T-helper 2 cell (primary cell): ENCODE data around the gene CTRL.
A peak's percentile ranks its signal among the peaks of the same experiment; 100 is the strongest.
"Not testable (repeated sequence)": the region's sequence is repeated elsewhere in the genome, so short reads cannot be mapped to it uniquely, and the experiment has no call there.

ENCODE experiments used
- DNase-seq, 5 experiments: peaks; one replicate each; pipeline versions ENCODE4 v3.0.0 to v3.0.0-alpha.2; 2012 to 2022

The CTRL gene

DNA sequence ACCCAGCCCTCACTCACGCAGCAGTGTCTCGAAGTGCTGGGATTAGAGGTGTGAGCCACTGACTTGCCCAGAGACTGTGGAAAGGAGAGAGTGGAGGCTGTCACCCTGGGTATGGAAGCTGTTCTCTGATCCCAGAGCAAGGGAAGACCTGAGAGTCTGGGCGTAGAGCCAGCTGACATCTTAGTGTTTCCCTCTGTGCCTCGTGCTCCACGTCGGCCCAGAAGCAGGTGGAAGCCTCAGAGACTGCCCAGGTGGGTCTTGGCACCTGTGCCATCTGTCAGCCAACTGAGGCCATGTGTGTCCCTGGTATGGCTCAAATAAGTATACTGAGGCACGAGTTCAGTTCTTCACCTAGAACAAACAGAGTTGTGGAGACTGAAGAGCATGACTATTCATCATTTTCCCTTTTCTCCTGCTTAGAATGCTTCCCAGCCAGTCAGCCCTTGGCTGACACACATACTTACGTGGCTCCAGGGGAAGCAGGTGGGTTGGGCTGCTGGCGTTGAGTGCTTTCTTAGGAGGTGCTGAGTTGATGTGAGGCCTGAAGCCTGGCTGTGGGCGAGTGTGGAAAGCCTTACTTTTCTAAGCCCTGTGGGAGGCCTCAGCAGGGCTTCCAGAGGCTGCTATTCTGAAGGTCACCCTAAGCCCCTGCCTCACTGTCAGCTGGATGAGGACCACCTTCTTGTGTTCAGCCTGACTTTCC is 8.1 kb downstream of the CTRL start:
- DNase-seq, result no peak

DNA sequence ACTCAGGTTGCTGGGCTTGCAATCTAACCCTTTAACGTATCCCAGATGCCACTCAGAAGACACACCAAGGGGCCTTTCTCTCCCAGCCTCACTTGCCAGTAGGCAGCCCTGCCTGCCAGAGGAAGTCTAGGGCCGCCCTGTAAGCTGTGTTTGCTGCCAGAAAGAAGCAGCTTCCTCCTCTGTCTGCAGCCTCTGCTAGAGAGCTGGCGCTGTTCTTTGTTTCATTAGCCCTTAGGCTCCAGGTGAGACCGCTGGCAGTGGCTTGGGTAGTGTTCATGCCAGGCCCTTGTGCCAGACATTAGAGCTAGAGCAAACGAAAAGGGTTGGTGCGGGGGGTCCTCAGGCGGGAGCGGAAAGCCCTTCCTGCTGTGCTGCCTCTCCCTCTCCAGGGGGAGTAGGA is 8.9 kb downstream of the CTRL start:
- no peak for DNase-seq

DNA sequence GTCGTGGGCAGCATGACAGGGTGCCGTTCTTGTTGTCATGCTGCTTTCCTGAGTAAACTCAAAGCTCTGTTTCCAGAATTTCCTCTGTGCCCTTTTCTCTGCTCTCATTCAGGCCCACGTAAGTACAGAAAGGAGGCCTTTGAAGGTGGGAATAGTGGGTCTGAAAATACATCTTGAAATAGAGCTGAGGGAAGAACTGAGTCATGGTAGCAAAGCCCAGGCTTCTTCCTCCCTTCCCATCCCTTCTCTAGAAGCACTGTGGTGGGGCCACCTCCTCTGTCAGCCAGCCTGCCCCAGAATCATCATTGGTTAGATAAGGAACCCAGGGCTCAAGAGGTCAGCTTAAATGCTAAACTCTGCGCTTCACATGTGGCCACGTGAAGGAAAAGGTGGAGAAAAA is 9.4 kb downstream of the CTRL start:
- no peak for DNase-seq

DNA sequence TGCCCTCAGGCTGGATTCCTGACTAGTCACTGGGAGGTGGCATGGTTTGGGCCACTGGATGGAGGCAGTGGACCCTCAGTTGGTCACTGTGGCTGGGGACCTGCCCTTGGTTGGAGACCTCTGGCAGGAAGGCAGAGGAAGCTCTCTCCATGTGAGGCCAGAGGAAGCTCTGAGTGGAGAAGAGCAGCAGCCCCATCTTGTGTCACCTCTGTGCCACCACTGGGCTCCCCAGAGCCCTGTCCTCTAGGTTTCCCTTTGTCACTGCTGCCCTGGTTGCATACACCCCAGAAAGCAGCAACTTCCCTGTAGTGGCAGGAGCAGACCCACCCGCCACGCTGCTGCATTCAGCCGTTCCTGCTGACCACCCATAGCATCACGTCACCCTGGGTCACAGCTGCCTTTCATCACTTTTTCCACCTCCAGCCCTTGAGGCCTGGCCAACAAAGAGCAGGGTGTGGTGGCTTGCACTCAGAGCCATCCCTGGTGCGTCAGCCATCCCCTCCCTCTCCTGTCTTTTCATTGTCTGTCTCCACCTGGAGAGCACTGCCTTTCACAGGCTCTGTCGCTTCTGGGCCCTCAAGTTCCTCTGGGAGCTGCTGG is 11.9 kb downstream of the CTRL start:
- DNase-seq, result no peak

DNA sequence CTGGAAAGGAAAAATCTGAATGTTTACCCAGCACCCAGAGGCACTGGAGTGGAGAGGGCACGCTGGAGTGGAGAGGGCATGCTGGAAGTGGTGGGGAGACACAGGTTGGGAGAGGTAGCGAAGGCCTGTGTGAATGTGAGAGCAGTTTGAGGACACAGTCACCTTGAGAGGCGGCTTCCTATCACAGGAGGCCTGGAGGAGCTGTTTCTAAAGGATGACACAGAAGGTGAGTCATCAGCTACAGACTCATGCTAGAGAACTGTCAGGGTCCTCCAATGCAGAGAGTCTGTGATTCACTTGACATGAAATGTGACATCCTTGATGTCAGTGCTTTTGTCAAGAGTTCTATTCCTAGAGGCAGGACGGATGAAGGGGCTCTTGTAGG is 13.8 kb downstream of the CTRL start:
- peak in 1 of 5 experiments; percentile 22 for DNase-seq

DNA sequence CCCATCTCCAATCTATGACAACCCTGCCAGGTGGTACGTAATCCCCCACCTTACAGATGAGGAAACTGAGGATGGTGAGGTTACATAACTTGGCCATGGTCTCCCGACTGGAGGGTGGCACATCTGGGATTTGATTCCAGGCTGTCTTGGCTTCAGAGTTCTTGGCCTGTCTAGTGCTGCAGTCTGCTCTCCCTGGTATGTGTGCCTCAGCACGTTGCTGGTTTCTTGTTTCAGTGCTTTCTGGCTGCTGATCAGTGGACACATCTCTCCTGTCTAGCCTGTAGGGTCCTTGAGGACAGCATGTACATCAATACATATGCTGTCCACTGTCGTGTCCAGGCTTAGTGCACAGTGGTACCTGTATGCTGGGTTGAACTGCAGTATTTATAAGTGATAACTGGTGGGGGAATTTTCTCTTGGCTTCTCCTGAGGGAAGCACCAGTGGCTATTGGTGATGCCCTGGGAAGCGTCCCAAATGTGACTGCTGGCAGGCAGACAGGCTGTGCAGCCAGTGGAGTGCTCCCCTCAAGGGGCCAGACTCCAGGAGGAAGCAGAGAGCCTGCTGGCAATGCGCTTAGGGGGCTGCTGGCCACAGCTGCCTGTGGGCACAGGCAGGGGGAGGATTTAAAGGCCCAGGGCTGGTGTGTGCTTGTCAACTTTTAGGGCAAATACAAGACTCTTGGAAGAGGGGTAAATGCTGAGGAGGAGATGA is 14.4 kb downstream of the CTRL start:
- DNase-seq, result no peak

DNA sequence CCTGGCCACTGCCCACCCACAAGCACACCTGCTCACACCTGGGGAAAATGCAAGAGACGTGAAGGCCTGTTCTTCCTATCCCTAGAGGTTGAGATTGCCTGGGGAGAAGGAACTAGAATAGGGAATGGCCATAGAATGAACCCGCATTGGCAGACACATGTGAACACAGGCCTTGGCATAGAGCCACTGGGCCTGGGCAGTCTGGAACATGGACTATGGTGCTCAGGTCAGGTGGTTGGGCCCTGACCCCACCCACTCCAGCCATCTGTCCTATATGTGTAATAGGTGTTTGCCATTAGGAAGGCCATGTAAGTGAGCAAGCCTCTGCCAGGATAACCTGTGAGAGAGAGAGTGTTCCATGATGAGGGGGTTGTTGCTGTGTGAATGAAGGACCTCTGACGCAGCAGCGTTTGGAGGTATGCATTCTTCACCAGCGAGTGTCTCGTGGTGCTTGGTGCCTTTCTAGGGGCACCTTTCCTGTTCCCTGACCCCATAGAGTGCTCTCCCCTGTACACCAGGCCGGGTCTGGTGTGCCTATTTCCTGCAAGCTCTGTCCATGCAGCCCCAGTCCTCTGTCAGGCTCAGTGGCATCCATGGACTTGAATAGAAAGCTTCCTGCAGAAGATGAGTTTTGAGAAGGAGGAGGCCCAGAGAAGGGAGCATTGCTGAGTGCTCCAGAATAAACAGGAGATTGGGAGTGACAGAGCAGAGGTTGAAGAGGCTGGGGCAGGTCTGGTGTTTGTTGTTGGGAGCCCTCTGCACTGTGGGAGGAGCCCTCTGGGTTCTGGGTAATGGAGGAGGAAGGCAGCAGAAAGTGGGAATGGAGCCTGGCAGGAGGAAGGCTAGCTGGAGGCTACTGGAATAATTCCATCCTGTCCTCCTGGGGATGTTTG is 15.6 kb downstream of the CTRL start:
- no peak for DNase-seq

DNA sequence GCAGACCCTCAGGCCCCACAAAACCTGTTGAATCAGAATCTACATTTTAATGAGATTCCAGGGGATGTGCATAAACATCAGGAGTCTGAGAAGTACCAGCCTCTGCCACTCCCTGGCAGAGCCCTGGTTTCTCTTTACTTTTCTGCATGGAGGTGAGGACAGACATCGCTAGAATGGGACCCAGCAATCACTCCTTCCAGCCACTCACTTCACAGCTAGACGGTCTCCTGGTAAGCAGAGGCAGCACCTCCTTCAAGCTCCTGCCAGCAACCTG is 16.2 kb downstream of the CTRL start:
- not testable (repeated sequence) for DNase-seq

DNA sequence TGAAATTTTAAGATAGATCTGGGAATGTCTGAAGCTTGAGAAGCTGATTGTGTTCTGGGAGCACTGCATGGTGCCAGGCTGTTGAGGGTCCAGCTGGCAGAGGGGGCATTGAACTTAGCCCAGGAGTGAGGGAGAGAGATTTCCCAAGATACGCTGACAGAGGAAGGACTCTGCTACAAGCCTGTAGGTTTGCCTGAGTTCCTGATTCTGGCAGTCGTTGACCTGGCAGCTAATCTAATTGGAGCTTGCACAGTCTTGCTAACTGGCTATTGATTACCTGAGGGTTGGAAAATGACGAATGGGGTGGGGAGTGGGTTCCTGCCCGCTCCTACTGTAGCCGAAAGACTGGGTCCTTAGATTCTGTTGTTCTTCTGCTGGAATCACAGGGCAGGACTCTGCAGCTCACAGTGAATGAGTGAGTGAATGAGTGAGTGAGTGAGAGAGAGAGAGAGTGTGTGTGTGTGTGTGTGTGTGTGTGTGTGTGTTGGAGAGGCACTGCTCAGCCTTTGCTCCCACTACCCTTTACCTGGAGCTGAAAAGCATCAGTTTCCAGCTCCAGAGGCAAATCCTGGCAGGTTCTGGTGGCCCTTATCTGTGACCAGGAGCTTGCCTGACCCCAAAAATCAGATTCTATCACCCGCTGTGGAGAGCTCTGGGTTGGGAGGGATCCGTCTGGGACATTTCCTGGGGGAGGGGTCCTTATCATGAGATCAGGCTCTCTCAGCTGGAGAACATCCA is 16.7 kb downstream of the CTRL start:
- no peak for DNase-seq

DNA sequence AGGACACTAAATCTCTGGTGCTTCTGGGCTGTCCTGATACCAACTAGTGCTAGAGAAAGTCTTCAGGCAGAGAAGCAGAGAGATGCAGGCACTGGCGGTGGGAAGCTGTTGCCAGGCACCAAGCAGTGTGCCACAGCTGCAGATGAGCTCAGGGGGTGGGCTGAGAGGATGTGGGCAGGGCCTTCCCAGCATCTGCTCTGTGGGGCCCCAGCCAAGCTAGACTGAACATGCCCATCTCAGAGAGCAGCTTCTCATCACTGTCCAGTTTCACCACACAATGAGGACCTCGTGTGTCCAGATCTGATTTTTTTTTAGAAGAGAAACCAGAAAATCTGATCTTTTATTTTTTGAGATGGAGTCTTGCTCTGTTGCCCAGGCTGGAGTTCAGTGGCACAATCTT is 21.5 kb downstream of the CTRL start:
- DNase-seq, result peak in 1 of 5 experiments; percentile 70

DNA sequence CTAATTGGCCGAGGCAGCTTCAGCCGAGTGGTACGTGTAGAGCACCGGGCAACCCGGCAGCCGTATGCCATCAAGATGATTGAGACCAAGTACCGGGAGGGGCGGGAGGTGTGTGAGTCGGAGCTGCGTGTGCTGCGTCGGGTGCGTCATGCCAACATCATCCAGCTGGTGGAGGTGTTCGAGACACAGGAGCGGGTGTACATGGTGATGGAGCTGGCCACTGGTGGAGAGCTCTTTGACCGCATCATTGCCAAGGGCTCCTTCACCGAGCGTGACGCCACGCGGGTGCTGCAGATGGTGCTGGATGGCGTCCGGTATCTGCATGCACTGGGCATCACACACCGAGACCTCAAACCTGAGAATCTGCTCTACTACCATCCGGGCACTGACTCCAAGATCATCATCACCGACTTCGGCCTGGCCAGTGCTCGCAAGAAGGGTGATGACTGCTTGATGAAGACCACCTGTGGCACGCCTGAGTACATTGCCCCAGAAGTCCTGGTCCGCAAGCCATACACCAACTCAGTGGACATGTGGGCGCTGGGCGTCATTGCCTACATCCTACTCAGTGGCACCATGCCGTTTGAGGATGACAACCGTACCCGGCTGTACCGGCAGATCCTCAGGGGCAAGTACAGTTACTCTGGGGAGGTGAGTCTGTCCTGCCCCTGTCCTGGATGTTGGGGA is 22.5 kb downstream of the CTRL start:
- DNase-seq, result no peak

DNA sequence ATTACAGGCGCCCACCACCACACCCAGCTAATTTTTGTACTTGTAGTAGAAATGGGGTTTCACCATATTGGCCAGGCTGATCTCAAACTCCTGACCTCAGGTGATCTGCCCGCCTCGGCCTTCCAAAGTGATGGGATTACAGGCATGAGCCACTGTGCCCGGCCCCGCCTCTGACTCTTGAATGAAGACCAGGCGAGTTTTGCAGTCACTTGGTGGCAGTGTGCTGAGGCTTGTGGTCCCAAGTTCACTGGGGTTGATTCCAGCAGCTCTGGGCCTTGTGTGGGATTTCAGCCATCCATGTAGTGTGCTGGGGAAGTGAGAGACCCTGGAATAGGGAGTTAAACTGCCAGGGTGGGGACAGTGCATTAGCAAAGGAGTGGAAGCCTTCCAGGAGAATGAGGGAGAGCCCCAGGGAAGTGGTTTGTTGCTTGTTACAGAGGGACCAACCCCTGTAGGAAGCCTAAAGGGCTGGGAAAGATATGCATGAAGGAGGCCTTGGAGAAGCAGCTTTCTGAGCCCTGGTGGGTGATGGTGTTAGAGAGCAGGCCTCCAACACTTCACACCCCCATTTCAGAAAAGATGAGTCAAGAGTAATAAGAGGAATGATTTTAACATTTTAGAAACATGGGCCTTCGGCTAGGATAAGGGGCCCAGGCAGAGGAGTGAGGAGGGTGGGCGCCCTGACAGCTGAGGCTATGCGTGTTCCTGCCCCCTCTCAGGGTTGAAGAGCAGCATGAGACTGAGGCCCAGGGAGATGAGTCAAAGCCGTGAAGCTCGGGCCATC is 24.1 kb downstream of the CTRL start:
- no peak for DNase-seq

DNA sequence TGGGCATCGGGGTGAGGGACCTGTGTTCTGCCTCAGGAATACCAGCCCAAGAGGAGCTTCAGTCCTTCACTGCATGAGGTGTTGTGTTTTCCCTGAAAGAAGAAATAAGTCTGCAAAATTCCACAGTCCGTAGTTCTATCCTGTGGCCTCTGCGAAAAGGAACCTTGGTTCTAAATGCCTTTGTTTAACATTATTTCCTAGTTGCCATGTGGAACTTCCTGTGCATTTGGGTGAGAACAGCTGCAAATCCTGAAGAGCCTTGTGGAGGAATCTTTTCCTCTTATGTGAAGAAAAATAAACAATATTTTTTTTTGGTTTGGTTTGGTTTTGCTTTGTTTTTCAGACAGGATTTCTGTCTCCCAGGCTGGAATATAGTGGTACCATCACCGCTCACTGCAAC is 28.8 kb downstream of the CTRL start:
- DNase-seq, result no peak

DNA sequence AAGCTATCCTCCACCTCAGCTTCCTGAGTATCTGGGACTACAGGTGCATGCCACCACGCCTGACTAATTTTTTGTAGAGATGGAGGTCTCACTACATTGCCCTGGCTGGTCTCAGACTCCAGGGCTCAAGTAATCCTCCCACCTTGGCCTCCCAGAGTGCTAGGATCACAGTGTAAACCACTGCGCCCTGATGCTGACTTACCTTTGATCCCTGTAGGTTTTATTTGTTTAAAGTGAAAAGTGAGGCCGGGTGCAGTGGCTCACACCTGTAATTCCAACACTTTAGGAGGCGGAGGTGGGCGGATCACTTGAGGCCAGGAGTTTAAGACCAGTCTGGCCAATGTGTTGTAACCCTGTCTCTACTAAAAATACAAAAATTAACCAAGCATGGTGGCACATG is 29.9 kb downstream of the CTRL start:
- DNase-seq, result no peak

DNA sequence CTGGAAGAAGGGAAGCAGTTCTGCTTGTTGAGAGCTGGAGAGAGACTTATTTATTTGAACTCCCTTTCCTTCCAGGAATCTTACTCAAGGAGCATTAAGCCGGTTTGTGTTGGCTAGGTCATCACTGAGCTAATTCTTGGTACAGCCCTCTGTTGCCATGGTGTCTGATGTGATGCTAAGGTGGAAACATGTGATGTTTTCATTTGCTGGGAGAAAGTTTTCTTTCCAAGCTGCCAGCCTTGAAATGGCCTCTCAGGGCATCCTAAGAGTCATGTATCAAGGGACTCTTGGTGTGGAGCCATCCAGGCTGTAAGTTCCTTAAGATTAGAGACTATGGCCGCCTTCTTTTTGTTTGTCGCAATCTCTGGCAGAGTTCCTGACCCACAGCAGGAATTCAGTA is 34.4 kb downstream of the CTRL start:
- no peak for DNase-seq

DNA sequence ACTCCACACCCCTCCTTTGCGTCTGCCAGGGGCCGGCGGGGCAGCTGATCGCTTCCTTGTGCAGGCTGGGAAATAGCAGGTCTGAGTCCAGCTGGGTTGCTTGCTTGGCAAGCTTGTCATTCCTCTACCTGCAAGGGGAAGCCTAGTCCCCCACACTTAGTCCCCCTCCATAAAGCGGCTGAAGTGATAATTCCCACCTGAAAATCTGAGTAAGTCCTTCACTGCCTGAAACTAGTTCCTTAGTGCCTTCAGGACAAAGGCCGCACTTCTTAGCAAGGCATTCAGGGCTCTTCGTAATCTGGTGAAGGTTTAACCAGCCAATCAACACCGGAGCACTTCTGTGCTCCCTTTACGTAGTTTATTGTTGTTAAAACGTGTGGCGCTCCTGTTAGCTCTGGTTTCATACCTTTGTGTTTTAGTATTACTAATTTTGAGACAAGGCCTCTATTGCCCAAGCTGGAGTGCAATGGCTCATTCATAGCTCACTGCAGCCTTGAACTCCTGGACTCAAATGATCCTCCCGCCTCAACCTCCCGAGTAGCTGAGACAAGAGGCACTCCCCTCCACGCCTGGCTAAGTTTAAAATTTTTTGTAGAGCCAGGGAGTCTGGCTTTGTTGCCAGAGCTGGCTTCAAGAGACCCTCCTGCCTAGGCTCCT is 37.8 kb downstream of the CTRL start:
- DNase-seq, result peak in 1 of 5 experiments; percentile 35

DNA sequence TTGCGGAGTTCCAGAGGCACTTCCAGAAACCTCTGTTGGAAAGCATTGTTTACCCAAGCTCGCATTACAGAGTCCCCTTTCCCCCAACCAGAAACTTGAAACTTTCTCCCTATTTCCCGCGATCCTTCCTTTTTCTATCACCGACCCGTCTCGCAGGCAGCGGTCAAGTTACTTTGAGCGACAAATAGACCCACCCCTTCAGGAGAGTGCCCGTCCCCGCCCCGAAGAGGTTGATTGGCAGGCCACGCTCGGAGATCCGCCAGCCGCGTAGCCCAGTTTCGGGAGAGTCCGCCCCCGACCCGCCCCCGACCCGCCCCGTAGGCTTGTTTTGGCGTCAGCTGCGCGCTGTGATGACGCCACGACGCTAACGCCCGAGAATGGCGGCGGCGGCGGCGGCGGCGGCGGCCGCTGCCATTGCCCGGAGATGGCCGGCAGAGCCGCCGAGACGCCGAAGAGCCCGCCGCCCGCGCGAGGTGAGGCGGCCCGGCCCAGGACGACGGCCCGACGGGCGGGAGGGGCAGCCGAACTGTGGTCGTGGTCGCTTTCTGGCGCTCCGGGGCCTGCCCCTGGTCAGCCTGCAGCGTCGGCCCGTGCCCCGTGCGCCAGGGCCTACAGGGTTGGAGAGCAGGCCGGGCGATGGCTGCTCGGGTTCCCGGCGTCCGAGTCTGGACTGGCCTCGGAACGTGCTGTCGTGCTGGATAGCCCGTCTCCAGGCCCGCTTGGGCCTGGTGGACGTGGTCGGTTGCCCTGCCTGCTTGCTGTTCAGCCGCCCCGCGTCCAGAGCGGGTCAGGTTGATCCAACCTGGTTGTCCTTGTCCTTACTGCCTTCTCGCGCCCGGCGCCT is 38.5 kb downstream of the CTRL start, which contains the start of gene PSKH1:
PSKH1 (plus strand) TSS at position 356 of the 844 bp plus-strand sequence. CDS start 15,496 bp downstream, outside the sequence.
- peak; percentile 80 to 96 (median 91) for DNase-seq

DNA sequence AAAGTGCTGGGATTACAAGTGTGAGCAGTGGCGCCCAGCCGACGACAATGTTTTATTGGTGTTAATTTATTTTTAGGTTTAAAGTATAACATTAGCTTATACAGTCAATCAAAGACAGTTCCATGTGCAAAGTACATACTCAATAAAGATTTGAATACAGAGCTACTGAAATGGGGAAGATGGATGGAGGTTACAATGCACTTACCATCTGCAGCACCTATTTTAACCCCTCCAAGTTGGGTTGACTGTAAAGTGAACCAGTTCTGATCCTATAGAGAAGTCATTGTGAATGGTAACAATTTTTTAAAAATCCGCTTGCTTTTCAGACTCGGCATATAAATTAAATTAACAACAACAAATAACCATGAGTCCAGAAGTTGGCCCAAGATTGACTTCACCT is 39.3 kb downstream of the CTRL start:
- DNase-seq, result no peak

DNA sequence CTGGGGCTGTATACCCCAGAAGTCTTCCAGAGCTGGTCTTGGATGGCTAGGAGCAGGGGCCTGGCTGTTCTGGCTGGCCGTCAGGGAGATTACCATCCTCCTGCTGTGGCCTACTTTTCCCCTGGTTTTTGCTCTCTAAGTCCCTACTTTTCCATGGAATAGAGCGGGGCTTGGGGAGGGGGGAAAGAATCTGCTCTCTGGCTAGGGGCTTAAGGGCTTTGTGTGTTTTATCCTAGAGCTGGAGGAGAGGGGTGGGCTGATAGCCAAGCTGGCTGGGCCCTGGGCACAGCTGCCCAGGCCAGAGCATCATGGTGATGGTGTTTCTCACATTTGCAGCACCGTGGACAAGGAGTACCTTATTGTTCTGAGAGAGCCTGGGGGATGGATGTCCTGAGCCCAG is 43.3 kb downstream of the CTRL start:
- no peak for DNase-seq

DNA sequence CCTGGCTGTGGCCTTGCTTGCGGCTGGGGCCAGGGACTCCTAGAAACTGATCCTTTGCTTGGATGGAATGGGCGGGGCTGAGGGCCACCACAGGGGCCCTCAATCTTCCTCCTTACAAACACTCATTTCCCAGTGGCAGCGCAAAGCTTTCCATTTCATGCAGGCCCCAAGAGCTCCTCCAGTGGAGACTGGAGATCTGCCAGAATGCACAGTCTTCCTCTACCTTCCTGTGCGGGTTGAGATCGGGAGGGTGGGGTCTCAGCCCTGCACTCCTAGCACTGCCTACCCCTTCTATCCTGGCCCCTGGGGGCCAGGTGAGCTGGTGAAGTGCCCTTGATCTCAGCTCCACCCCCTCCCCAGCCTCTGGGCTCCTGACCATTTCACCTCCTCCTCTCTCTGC is 45.3 kb downstream of the CTRL start:
- DNase-seq, result no peak
